IPS-15b (cell line): ENCODE data around the gene MUC5B.

Experiments used
- H3K27me3 ChIP-seq: one replicate; pipeline ENCODE4 v1.6.1; 2013; ENCODE audit warnings: low read length; ENCODE audit not compliant: control insufficient read depth, insufficient read depth
- H3K36me3 ChIP-seq: one replicate; pipeline ENCODE4 v1.6.1; 2013; ENCODE audit warnings: low read length; ENCODE audit not compliant: control insufficient read depth, insufficient read depth
- H3K4me1 ChIP-seq: one replicate; pipeline ENCODE4 v1.6.1; 2013; ENCODE audit warnings: mild to moderate bottlenecking, low read length; ENCODE audit not compliant: control insufficient read depth, insufficient read depth
- H3K4me3 ChIP-seq: one replicate; pipeline ENCODE4 v1.5.1; 2013; ENCODE audit warnings: low read depth, low read length
- H3K9ac ChIP-seq: one replicate; pipeline ENCODE4 v1.6.1; 2013; ENCODE audit warnings: low read depth, mild to moderate bottlenecking, low read length
- H3K9me3 ChIP-seq: one replicate; pipeline ENCODE4 v1.6.1; 2013; ENCODE audit warnings: mild to moderate bottlenecking, low read length; ENCODE audit not compliant: control insufficient read depth, insufficient read depth

The MUC5B gene

DNA sequence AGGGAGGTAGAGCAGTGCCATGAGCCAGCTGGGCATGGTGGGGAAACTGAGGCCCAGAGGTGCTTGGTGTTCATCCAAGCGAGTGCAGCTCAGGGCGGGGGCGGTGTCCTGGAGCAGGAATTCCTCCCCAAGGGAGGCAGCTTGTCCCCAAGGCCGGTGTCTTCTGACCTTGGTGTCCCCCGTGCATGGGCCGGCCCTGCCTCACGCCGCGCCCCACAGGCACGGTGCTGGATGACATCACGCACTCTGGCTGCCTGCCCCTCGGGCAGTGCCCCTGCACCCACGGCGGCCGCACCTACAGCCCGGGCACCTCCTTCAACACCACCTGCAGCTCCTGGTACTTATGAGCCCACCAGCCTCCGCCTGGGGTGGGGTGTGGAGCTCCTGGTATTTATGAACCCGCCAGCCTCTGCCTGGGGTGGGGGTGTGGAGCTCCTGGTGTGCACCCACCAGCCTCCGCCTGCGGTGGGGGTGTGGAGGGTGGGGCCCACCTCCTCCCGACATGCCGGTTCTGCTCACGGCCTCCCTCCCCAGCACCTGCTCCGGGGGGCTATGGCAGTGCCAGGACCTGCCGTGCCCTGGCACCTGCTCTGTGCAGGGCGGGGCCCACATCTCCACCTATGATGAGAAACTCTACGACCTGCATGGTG is 6.7 kb downstream of the MUC5B start:
- Histone ChIP-seq H3K9me3 (no peaks in the 10 kb centered on the region), H3K4me3 (no peak overlapping the region), H3K9ac (no peak overlapping the region), H3K27me3 (no peaks in the 10 kb centered on the region), H3K36me3 (peaks cover 3% of the 10 kb centered on the region), H3K4me1 (no peaks in the 10 kb centered on the region)

DNA sequence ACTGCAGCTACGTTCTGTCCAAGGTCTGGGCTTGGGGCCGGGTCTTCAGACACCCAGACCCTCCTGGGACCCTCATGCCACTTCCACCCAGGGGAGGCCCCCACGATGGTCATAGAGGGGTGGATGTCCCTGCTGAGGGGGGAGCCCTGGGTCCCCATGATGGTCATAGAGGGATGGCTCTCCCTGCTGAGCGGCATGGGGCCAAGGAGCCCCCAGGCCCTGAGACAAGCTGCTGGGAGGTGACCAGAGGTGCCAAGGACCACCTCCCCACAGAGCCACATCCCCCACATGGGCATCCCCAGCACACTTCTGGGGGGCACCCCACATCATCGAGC is 7.2 kb downstream of the MUC5B start:
- Histone ChIP-seq H3K27me3 (no peaks in the 10 kb centered on the region), H3K4me3 (no peak overlapping the region), H3K9ac (no peak overlapping the region), H3K36me3 (peaks cover 3% of the 10 kb centered on the region), H3K9me3 (no peaks in the 10 kb centered on the region), H3K4me1 (no peaks in the 10 kb centered on the region)

DNA sequence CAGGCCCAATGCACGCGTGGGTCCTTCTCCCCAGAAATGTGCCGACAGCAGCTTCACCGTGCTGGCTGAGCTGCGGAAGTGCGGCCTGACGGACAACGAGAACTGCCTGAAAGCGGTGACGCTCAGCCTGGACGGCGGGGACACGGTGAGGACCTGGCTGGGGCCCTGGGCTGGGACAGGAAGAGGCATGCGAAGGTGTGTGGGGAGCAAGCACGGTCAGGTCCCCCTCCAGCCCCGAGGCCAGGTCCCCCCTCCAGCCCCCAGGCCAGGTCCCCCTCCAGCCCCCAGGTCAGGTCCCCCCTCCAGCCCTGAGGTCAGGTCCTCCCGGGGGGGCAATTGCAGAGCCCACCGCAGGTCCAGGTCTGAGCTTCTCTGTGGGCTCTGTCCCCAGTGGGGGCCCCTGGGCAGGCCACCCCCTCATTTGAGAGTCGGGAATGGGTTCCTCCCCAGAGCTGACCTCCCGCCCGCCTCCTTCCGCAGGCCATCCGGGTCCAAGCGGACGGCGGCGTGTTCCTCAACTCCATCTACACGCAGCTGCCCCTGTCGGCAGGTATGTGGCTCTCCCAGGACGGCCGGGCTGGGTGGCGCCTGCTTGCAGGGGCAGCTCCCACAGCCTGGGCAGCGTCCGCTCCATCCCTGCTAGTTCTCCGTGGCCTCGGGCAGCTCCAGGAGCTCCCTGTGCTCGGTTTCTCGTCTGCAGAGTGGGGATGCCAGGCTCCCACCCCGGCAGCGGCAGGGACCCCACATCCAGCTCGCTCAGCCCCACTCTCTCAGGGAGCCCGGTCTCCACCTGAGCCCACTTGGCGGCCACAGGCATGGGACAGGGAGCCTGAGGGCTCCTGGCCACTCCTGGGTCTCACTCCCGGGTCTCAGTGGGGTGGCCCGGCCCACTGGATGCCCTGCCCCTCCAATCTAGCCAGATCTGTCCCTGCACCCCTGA is 7.9 kb downstream of the MUC5B start:
- no peaks in the 10 kb centered on the region for H3K9me3 ChIP-seq
- H3K9ac ChIP-seq: no peak overlapping the region
- peaks cover 2% of the 10 kb centered on the region for H3K36me3 ChIP-seq
- H3K4me1 ChIP-seq: no peaks in the 10 kb centered on the region
- H3K4me3 ChIP-seq: no peak overlapping the region
- no peaks in the 10 kb centered on the region for H3K27me3 ChIP-seq

DNA sequence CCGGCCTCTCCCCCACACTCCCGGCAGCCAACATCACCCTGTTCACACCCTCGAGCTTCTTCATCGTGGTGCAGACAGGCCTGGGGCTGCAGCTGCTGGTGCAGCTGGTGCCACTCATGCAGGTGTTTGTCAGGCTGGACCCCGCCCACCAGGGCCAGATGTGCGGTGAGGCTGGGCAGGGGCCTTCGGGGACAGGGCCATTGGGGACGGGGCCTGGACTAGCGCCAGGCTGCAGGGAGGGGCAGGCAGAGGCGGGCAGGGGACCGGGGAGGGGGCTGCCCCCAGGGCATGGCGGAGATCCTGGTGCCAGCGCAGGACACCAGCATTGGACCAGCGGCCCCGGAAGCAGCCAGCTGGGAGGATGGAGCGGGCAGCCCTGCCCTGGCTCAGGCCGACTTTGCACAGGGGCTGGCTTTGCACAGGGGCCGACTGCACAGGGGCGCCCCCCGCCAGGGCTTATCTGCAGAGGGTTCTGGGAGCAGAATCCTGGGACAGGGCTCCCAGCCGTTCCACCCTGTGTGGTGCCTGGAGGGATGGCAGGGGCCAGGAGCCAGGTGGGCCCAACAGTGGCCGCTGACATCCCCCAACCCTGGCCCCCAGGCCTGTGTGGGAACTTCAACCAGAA is 8.6 kb downstream of the MUC5B start:
- Histone ChIP-seq H3K9ac (no peak overlapping the region), H3K4me3 (no peak overlapping the region), H3K4me1 (no peaks in the 10 kb centered on the region), H3K27me3 (no peaks in the 10 kb centered on the region), H3K36me3 (no peaks in the 10 kb centered on the region), H3K9me3 (no peaks in the 10 kb centered on the region)

DNA sequence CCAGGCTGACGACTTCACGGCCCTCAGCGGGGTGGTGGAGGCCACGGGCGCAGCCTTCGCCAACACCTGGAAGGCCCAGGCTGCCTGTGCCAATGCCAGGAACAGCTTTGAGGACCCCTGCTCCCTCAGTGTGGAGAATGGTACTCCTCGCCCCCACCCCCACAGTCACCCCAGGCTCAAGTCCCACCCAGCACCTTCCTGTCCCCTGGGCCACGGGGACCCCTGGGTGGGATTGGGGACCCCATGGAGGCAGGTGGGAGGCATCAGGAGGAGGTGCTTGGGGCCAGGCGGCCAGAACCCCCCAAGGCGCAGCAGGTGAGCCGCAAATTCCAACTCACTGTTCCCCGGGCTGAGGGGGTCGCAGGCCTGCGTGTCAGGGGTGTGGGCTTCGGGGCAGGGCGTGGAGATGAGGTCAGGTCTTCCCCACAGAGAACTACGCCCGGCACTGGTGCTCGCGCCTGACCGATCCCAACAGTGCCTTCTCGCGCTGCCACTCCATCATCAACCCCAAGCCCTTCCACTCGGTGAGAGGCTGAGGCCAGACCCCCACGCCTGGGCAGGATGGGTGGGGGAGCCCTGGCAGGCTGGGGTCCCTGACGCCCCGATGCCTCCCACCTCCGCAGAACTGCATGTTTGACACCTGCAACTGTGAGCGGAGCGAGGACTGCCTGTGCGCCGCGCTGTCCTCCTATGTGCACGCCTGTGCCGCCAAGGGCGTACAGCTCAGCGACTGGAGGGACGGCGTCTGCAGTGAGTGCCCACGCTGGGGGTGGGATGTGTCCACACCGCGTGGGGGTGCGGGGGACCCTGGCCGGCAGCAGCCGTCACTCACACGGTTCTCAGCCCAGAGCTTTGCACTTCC is 9.4 kb downstream of the MUC5B start:
- Histone ChIP-seq H3K9ac (no peak overlapping the region), H3K27me3 (no peaks in the 10 kb centered on the region), H3K4me3 (no peak overlapping the region), H3K4me1 (no peaks in the 10 kb centered on the region), H3K9me3 (no peaks in the 10 kb centered on the region), H3K36me3 (no peaks in the 10 kb centered on the region)

DNA sequence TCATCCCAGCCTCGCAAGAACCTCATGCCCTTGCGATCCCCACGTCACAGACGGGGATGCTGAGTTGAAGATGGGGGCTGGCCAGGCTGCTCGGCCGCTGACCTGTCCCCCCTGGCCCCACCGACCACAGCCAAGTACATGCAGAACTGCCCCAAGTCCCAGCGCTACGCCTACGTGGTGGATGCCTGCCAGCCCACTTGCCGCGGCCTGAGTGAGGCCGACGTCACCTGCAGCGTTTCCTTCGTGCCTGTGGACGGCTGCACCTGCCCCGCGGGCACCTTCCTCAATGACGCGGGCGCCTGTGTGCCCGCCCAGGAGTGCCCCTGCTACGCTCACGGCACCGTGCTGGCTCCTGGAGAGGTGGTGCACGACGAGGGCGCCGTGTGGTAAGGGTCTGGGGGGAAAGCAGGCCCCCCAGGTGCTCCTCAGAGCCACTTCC is 10.0 kb downstream of the MUC5B start:
- Histone ChIP-seq H3K4me1 (no peaks in the 10 kb centered on the region), H3K9ac (no peak overlapping the region), H3K9me3 (no peaks in the 10 kb centered on the region), H3K4me3 (no peak overlapping the region), H3K36me3 (no peaks in the 10 kb centered on the region), H3K27me3 (no peaks in the 10 kb centered on the region)

DNA sequence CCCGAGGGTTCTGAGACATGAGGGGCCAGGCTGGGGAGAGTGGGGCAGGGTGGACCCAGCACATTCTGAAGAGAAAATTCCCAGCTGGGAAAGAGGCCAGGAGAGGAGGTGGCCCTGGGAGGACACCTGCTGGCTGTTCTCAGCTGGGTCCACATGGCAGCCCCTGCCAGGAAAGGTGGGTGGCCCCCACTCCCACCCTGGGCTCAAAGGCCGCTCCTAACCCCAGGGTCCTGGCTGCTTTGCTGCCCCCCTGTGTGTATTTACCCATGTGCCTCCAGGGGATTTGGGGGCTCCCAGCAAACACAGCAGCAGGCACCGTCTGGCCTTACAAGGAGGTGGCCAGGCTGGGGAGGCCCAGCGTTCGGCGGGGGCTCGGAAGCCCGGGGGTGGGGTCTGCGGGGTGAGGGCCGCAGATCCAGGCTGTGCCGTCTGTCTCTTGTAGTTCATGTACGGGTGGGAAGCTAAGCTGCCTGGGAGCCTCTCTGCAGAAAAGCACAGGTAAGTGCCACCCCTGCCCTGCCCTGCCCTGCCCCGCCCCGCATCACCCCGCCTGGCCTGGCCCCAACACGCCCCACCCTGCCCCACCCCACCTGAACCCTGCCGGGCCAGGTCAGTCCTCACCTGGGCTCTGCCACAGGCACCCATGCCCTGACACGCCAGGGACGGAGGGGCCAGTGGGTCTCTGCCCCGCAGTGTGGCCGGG is 10.6 kb downstream of the MUC5B start:
- Histone ChIP-seq H3K4me3 (no peak overlapping the region), H3K4me1 (no peaks in the 10 kb centered on the region), H3K27me3 (no peaks in the 10 kb centered on the region), H3K9ac (no peak overlapping the region), H3K9me3 (no peaks in the 10 kb centered on the region), H3K36me3 (no peaks in the 10 kb centered on the region)

DNA sequence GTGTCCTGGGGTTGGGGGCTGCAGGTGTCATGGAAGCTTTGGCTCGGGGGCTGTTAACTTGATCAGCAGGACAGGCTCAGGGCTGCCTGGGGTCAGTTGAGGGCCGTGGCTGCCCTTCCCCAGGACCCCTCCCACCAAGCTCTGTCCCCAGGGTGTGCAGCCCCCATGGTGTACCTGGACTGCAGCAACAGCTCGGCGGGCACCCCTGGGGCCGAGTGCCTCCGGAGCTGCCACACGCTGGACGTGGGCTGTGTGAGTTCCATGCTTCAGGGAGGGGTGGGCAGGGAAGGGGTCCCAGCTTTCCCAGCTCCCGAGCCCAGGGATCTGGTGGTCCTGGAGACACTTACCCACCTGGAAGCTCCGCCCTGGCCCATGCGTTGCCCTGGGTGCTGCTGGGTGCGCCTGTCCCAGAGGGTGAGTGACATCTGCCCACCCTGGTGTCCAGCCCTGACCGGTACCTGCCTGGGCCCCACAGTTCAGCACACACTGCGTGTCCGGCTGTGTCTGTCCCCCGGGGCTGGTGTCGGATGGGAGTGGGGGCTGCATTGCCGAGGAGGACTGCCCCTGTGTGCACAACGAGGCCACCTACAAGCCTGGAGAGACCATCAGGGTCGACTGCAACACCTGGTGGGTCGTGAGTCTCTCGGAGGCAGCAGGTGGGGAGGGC is 11.3 kb downstream of the MUC5B start:
- H3K4me3 ChIP-seq: no peak overlapping the region
- no peaks in the 10 kb centered on the region for H3K36me3 ChIP-seq
- H3K9ac ChIP-seq: no peak overlapping the region
- H3K4me1 ChIP-seq: no peaks in the 10 kb centered on the region
- no peaks in the 10 kb centered on the region for H3K9me3 ChIP-seq
- H3K27me3 ChIP-seq: no peaks in the 10 kb centered on the region

DNA sequence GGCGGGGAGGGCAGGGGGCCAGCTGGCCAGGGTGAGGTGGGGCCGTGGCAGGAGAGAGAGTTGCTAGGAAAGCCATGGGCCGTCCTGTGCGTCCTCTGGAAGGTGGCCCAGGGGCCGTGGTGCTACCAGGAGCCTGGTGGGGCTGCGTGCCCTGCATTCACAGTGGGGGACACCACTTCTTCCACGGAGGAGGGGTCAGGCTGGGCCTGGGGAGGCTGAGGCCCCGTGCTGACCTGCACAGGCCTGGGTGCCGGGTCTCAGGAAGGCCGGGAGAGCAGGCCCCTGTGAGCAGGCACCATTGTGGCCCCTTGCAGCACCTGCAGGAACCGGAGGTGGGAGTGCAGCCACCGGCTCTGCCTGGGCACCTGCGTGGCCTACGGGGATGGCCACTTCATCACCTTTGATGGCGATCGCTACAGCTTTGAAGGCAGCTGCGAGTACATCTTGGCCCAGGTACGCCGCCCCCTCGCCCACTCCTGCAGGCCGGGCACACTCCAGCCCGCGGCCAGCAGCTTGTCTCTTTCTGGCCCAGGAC is 12.0 kb downstream of the MUC5B start:
- Histone ChIP-seq H3K36me3 (no peaks in the 10 kb centered on the region), H3K27me3 (no peaks in the 10 kb centered on the region), H3K9ac (no peak overlapping the region), H3K9me3 (no peaks in the 10 kb centered on the region), H3K4me3 (no peak overlapping the region), H3K4me1 (no peaks in the 10 kb centered on the region)

DNA sequence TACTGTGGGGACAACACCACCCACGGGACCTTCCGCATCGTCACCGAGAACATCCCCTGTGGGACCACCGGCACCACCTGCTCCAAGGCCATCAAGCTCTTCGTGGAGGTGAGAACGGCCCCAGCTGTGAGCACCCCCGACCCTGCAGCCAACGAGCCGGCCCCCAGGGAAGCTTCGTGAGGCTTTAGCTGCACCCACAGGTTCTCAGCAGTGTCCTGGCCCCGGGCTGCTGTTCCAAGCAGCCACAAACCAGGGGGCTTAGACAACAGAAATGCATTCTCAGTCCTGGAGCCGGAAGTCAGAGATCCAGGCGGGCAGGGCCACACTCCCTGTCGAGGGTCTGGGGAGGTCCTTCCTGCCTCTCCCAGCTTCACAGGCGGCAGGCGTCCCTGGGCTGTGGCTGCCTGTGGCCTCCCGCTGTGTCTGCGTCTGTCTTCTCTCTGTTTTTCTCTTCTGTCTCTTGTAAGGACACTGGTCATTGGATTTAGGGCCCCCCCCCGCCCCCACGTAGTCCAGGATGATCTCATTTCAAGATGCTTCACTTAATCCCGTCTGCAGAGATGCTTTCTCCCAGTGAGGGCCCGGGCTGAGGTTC is 12.5 kb downstream of the MUC5B start:
- Histone ChIP-seq H3K27me3 (no peaks in the 10 kb centered on the region), H3K36me3 (no peaks in the 10 kb centered on the region), H3K4me3 (no peak overlapping the region), H3K4me1 (no peaks in the 10 kb centered on the region), H3K9me3 (no peaks in the 10 kb centered on the region), H3K9ac (no peak overlapping the region)
